Keratinocyte (primary cell): ENCODE measurements around the gene SIDT2. TPM values are rescaled to one million over a fixed set of nuclear protein-coding genes. Genes with fewer than 3 reads are reported as not detected.

Experiments used
- DNase-seq: peaks from one replicate; pipeline ENCODE4 v3.0.0-alpha.2; 2011; ENCODE audit warnings: low read depth, missing footprints, low spot score
- FAIRE-seq: peaks from 2 replicates; lab custom pipeline; 2011; peaks lifted over from hg19 to GRCh38; lab: Jason Lieb, UNC
- H2AFZ ChIP-seq: 2 replicates; pipeline ENCODE4 v1.6.0; 2012; ENCODE audit warnings: low read length, control low read depth, inconsistent platforms; ENCODE audit not compliant: control insufficient read depth
- H3K27ac ChIP-seq: 2 replicates; pipeline ENCODE4 v1.5.1; 2011; ENCODE audit warnings: low read length; ENCODE audit not compliant: control insufficient read depth, insufficient read depth
- H3K27me3 ChIP-seq: 3 replicates; pipeline ENCODE4 v1.6.0; 2011; ENCODE audit warnings: low read length; ENCODE audit not compliant: control insufficient read depth, insufficient read depth; ENCODE audit errors: extremely low read depth
- H3K36me3 ChIP-seq, 2 experiments: 2 replicates in 1 of 2; 3 replicates in 1 of 2; pipeline ENCODE4 v1.5.1; 2011; ENCODE audit warnings: low read length in 2 of 2, mild to moderate bottlenecking in 1 of 2; ENCODE audit not compliant: control insufficient read depth in 2 of 2, insufficient read depth in 2 of 2; ENCODE audit errors: extremely low read depth in 1 of 2
- H3K4me1 ChIP-seq: 3 replicates; pipeline ENCODE4 v1.5.1; 2011; ENCODE audit warnings: low read length; ENCODE audit not compliant: control insufficient read depth, insufficient read depth; ENCODE audit errors: extremely low read depth
- H3K4me2 ChIP-seq: 3 replicates; pipeline ENCODE4 v1.6.0; 2011; ENCODE audit warnings: low read depth, low read length; ENCODE audit not compliant: control insufficient read depth, insufficient read depth; ENCODE audit errors: extremely low read depth
- H3K4me3 ChIP-seq, 3 experiments: fragments of 200-600 bp in 1 of 3; sonication (generic) in 1 of 3; 2 replicates in 2 of 3; 3 replicates in 1 of 3; pipeline ENCODE4 v1.5.1; 2011 to 2016; ENCODE audit warnings: low read length in 3 of 3, mild to moderate bottlenecking in 3 of 3, control low read depth in 2 of 3, inconsistent platforms in 1 of 3, low read depth in 1 of 3, mixed read lengths in 1 of 3, mixed run types in 1 of 3, moderate library complexity in 1 of 3; ENCODE audit not compliant: control insufficient read depth in 2 of 3, insufficient read depth in 2 of 3; ENCODE audit errors: extremely low read depth in 1 of 3
- H3K79me2 ChIP-seq: 2 replicates; pipeline ENCODE4 v1.6.0; 2012; ENCODE audit warnings: low read length; ENCODE audit not compliant: control insufficient read depth, insufficient read depth
- H3K9ac ChIP-seq: 3 replicates; pipeline ENCODE4 v1.6.0; 2011; ENCODE audit warnings: low read length; ENCODE audit not compliant: control insufficient read depth, insufficient read depth; ENCODE audit errors: extremely low read depth
- H3K9me1 ChIP-seq: 3 replicates; pipeline ENCODE4 v1.6.0; 2011; ENCODE audit warnings: low read length; ENCODE audit not compliant: control insufficient read depth, insufficient read depth; ENCODE audit errors: extremely low read depth
- H3K9me3 ChIP-seq: 2 replicates; pipeline ENCODE4 v1.5.1; 2012; ENCODE audit warnings: low read depth, low read length; ENCODE audit not compliant: control insufficient read depth
- H4K20me1 ChIP-seq: 3 replicates; pipeline ENCODE4 v1.6.0; 2011; ENCODE audit warnings: low read length; ENCODE audit not compliant: control insufficient read depth, insufficient read depth; ENCODE audit errors: extremely low read depth
- CTCF ChIP-seq, 3 experiments: IDR thresholded peaks in 1 of 3; conservative IDR thresholded peaks in 1 of 3; optimal IDR thresholded peaks in 1 of 3; 2 replicates in 2 of 3; 3 replicates in 1 of 3; pipeline versions ENCODE3 to v1.5.1; 2011; ENCODE audit warnings: low read length in 3 of 3, mild to moderate bottlenecking in 3 of 3, moderate library complexity in 2 of 3, control low read depth in 1 of 3, inconsistent platforms in 1 of 3; ENCODE audit not compliant: insufficient read depth in 2 of 3; ENCODE audit errors: extremely low read depth in 1 of 3
- EZH2 ChIP-seq: IDR thresholded peaks from one replicate; pipeline ENCODE4 v1.6.1; 2012; ENCODE audit warnings: inconsistent platforms, mild to moderate bottlenecking, low read length, moderate library complexity
- dilution Hi-C: fragments of 300-500 bp; cut with MboI; formaldehyde crosslinking; loops from one replicate; pipeline ENCODE4 v1.7.0; 2020; ENCODE audit warnings: low sequenced_read_pairs; ENCODE audit not compliant: extremely low pct_ligation_motif_present
- polyA plus RNA-seq, 5 experiments: library from polyadenylated mRNA; depleted of rRNA in 3 of 5; stranded (reverse) in 3 of 5; stranded (forward) in 1 of 5; unstranded in 1 of 5; fragments of >200 nt; gene quantifications; 1 replicate in 1 of 5; 2 replicates in 3 of 5; 3 replicates in 1 of 5; pipeline versions ENCODE4 v1.2.1 to v1.2.3, GENCODE V29; 2011 to 2012; ENCODE audit warnings: missing spikeins in 2 of 5, low read depth in 1 of 5, low replicate concordance in 1 of 5

Gene SIDT2
- polyA plus RNA-seq, 1 donor (not counting 4 experiments of a cell fraction or from before 2014, with no cell fraction given): 9.8 TPM

- TF ChIP-seq EZH2 (no peak), CTCF (optimal IDR thresholded peaks at IDR 0.05 in 1 of 3, IDR thresholded peaks at IDR 0.05 in 1 of 3, conservative IDR thresholded peaks at IDR 0.05 in 1 of 3; ENCODE audit: extremely low read depth in 1 of 3, insufficient read depth in 2 of 3, low read length in 3 of 3) (no peak)
- H3K9ac ChIP-seq: peak overlapping the region; percentile 79
- no peaks in the 10 kb centered on the region for H3K9me1 ChIP-seq
- no peaks in the 10 kb centered on the region for H3K9me3 ChIP-seq
- dilution Hi-C loops: no loop called here
- DNase-seq (no peak), FAIRE-seq (peak; percentile 49)
- no peaks in the 10 kb centered on the region for H3K79me2 ChIP-seq
- no peaks in the 10 kb centered on the region for H3K27me3 ChIP-seq
- peak overlapping the region; percentile 49 for H3K27ac ChIP-seq
- H3K4me3 ChIP-seq: peak overlapping the region; percentile 67 to 81 (median 79)
- no peaks in the 10 kb centered on the region for H4K20me1 ChIP-seq
- peaks cover 19% of the 10 kb centered on the region for H3K4me1 ChIP-seq
- peaks cover 2 to 12% of the 10 kb centered on the region in 2 experiments for H3K36me3 ChIP-seq
- peak overlapping the region; percentile 75 for H2AFZ ChIP-seq
- peak overlapping the region; percentile 97 for H3K4me2 ChIP-seq
Observed at GRCh38 chr11:117179048-117179999, 781 bp downstream of the SIDT2 start.

DNA sequence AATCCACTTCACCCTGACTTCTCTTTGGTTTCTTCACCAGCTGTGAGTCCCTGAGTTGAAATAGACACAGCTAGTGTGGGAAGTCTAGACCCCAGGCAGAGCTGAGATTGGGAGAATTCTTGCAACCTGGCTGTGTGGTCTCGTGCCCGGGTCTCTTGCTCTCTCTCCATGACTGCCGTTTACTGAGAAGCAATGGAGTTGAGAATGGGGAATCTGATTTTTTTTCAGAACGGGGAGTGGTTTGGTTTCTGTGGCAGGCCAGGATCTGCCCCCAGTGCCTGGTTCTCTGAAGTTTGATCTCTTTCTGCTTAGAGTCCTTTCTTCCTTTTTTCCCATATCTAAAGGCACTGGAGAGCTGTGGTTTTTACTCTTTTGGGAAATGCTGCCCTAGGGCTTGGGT is 1.5 kb downstream of the SIDT2 start:
- H4K20me1 ChIP-seq: no peaks in the 10 kb centered on the region
- FAIRE-seq (no peak), DNase-seq (no peak)
- TF ChIP-seq CTCF (optimal IDR thresholded peaks at IDR 0.05 in 1 of 3, IDR thresholded peaks at IDR 0.05 in 1 of 3, conservative IDR thresholded peaks at IDR 0.05 in 1 of 3; ENCODE audit: extremely low read depth in 1 of 3, insufficient read depth in 2 of 3, low read length in 3 of 3) (no peak), EZH2 (no peak)
- peak overlapping the region in 2 of 3 experiments; percentile 67 to 81 for H3K4me3 ChIP-seq
- no peak overlapping the region for H3K27ac ChIP-seq
- peak overlapping the region; percentile 97 for H3K4me2 ChIP-seq
- no peaks in the 10 kb centered on the region for H3K9me1 ChIP-seq
- no peaks in the 10 kb centered on the region for H3K27me3 ChIP-seq
- peaks cover 19% of the 10 kb centered on the region for H3K4me1 ChIP-seq
- no peak overlapping the region for H2AFZ ChIP-seq
- dilution Hi-C loops: no loop called here
- peaks cover 2 to 12% of the 10 kb centered on the region in 2 experiments for H3K36me3 ChIP-seq
- H3K79me2 ChIP-seq: no peaks in the 10 kb centered on the region
- no peaks in the 10 kb centered on the region for H3K9me3 ChIP-seq
- H3K9ac ChIP-seq: peak overlapping the region; percentile 79
